Esophagus squamous epithelium (tissue), 5 donors: ENCODE results near the gene CABP4. TPM values are rescaled to one million over a fixed set of nuclear protein-coding genes. Genes with fewer than 3 reads are reported as not detected.

Experiments
- DNase-seq: peaks from one replicate; lab custom pipeline; 2025; lab: John Stamatoyannopoulos, UW
- H3K27ac ChIP-seq, 4 donors: fragments of 200-600 bp; sonication (generic); one replicate each; pipeline ENCODE4 v1.5.1; 2016 to 2019; ENCODE audit warnings: mild to moderate bottlenecking in 1 of 4
- H3K27me3 ChIP-seq, 4 donors: fragments of 200-600 bp; sonication (generic); 1 replicate in 3 of 4; 2 replicates in 1 of 4; pipeline versions ENCODE4 v1.5.1 to v1.6.0; 2017 to 2021; ENCODE audit warnings: antibody characterized with exemption in 1 of 4
- H3K36me3 ChIP-seq, 3 donors: fragments of 200-600 bp; sonication (generic); one replicate each; pipeline ENCODE4 v1.5.1; 2016 to 2019
- H3K4me1 ChIP-seq, 3 donors: fragments of 200-600 bp; sonication (generic); one replicate each; pipeline ENCODE4 v1.5.1; 2017 to 2019
- H3K4me3 ChIP-seq, 4 donors: fragments of 200-600 bp; sonication (generic); 1 replicate in 3 of 4; 2 replicates in 1 of 4; pipeline ENCODE4 v1.5.1; 2016 to 2019; ENCODE audit warnings: mild to moderate bottlenecking in 2 of 4, moderate library complexity in 1 of 4
- H3K9me3 ChIP-seq, 3 donors: fragments of 200-600 bp; sonication (generic); one replicate each; pipeline ENCODE4 v1.5.1; 2016 to 2019
- POLR2A ChIP-seq, 4 donors: fragments of 450-650 bp; IDR thresholded peaks; one replicate each; pipeline ENCODE4 v1.6.1; 2017; ENCODE audit warnings: antibody characterized with exemption in 4 of 4, mild to moderate bottlenecking in 4 of 4, moderate library complexity in 3 of 4
- WGBS, 2 donors: methylation state at CpG; one replicate each; pipeline ENCODE4 v1.1.5; 2018; 5-methylcytosine and 5-hydroxymethylcytosine counted together
- intact Hi-C: fragments of 100-400 bp; cut with DNase I; formaldehyde crosslinking; loops from one replicate; pipeline ENCODE4 v1.15.0; 2022
- total RNA-seq, 4 donors: library from RNA; depleted of rRNA; stranded (reverse); fragments of >200 nt; gene quantifications; one replicate each; pipeline ENCODE4 v1.1.0, GENCODE V29; 2016
- TF ChIP-seq, protein P1 (sequence below), 6 experiments: fragments of 450-650 bp in 4 of 6; fragments of 200-600 bp in 2 of 6; sonication (generic) in 2 of 6; IDR thresholded peaks; one replicate each; pipeline ENCODE4 v1.5.1; 2016 to 2019; ENCODE audit warnings: antibody characterized with exemption in 6 of 6, mild to moderate bottlenecking in 4 of 6, moderate library complexity in 4 of 6
- donor health status: DM: yes; HTN: yes; CAD: no.

CABP4 gene
- total RNA-seq, 4 donors from 2014 or later, result 0.38 TPM; not detected in 3

- Histone ChIP-seq H3K4me1 (peaks cover 20 to 62% (median 29%) of the 10 kb centered on the region in 3 donors), H3K4me3 (no peak overlapping the region)
These were observed 41.8 kb upstream of the CABP4 start for GRCh38 chr11:67413266-67413849.

DNA sequence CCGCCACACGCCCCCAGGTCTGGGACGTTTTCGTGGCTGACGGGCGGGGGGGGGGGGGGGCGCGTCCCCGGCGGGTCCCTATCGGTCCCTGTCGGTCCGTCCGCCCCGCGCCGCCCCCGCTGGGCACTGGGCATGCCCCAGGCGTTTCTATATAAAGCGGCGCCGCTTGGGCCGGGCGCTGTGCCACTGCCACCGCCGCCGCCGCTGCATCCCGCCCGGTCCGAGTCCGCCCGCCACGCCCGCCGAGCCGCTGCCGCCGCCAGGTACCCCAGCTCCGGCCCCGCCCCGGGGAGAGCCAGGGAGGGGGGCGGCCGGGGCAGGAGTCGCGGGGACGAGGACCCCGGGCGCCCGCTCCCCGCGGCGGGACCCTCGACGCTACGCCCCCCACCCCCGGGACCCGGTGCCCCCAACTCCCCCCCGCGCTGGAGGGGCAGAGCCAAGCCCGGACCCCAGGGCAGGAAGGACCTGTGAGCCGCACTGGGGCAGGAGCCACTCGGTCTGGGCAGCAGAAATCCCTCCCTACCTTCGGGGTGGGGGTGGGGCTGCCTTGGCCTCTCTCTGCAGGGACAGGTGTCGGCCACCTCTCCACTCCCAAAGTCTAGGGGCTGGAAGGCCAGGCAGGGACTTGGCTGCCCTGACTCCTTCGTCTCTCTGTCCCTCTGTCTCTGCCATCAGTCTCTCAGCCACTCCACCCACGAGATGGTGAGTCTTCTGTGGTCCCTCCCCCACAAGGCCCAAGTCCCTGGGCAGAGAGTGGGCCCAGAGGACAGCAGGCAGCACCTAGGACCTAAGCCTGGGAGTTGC is 39.5 kb upstream of the CABP4 start, which contains the start of gene CARNS1:
TSS of gene CARNS1 (plus strand) at position 178 of the 804 bp plus-strand sequence. CDS start at position 700, 522 bp downstream.
- peaks cover 0 to 30% (median 0%) of the 10 kb centered on the region in 4 donors for H3K27me3 ChIP-seq
- TF ChIP-seq, protein P1, sequence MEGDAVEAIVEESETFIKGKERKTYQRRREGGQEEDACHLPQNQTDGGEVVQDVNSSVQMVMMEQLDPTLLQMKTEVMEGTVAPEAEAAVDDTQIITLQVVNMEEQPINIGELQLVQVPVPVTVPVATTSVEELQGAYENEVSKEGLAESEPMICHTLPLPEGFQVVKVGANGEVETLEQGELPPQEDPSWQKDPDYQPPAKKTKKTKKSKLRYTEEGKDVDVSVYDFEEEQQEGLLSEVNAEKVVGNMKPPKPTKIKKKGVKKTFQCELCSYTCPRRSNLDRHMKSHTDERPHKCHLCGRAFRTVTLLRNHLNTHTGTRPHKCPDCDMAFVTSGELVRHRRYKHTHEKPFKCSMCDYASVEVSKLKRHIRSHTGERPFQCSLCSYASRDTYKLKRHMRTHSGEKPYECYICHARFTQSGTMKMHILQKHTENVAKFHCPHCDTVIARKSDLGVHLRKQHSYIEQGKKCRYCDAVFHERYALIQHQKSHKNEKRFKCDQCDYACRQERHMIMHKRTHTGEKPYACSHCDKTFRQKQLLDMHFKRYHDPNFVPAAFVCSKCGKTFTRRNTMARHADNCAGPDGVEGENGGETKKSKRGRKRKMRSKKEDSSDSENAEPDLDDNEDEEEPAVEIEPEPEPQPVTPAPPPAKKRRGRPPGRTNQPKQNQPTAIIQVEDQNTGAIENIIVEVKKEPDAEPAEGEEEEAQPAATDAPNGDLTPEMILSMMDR (IDR thresholded peaks at IDR 0.05), result no peak
- no peak for TF ChIP-seq POLR2A (IDR thresholded peaks at IDR 0.05)
- H3K4me1 ChIP-seq, result peaks cover 40 to 67% (median 49%) of the 10 kb centered on the region in 3 donors
- H3K9me3 ChIP-seq, result no peaks in the 10 kb centered on the region
- no peak for DNase-seq
- H3K36me3 ChIP-seq, result no peaks in the 10 kb centered on the region
- intact Hi-C loops, result no loop called here
- peak within 1 kb of the TSS; percentile 0 to 78 (median 40) for H3K27ac ChIP-seq
- 0% methylated on average over 12 of the region's 67 CpGs; no CpG with 5 or more reads in 1 of the 2 donors for WGBS, 2 donors
- peak within 1 kb of the TSS; percentile 16 to 62 (median 36) for H3K4me3 ChIP-seq

More at GRCh38 chr11:67413266-67413849, 41.8 kb upstream of the CABP4 start:
- WGBS, 2 donors, result 67 to 72% methylated on average over 1 to 2 of the region's 2 CpGs
- DNase-seq, result no peak
- H3K36me3 ChIP-seq, result no peaks in the 10 kb centered on the region
- intact Hi-C loops, result no loop called here
- no peaks in the 10 kb centered on the region for H3K9me3 ChIP-seq
- peaks cover 0 to 54% (median 0%) of the 10 kb centered on the region in 4 donors for H3K27me3 ChIP-seq
- TF ChIP-seq, protein P1 (IDR thresholded peaks at IDR 0.05), result no peak
- no peak for TF ChIP-seq POLR2A (IDR thresholded peaks at IDR 0.05)
- no peak overlapping the region for H3K27ac ChIP-seq

DNA sequence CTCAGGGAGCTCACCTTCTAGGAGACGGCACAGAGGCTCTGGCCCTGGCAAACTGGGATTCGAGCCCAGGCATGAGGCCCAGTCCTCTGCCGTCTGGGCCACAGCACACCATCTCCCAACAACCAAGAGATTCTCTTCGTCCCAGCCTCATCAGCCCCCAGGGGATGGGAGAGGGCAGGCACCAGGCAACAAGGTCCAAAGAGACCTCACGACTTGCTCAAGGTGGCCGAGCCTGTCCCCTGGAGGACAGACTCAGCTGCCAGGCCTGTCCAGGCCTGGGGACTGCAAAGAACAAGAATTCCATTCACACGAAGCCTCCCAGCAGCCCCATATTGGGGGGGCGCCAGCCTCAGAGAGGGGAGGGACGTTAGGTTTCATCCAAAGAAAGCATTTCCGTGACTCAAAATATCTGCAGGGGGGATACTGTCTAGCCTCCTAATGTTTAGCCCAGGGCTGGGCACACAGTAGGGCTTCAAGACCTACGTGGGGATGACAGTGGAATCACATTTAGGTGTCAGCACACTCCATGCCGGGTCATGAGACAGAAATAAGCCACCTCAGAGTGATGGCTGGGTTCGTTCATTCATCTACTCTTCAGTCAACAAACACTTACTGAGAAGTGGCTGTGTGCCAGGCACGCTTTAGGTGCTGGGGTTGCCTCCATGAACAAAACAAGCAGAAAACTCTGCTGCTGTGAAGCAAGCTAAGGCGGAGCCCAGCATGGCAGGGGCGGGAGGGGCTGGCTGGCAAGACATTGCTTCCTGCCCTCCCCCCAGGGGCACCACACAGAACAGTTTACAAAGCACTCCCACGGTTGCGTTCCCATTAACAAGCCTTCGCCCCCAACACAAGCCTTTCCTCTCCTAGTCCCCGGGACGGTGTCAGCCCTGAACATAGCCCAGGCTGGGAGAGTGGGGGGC is 38.5 kb upstream of the CABP4 start:
- peaks cover 0 to 21% (median 0%) of the 10 kb centered on the region in 4 donors for H3K27me3 ChIP-seq
- intact Hi-C loops, result no loop called here
- no peaks in the 10 kb centered on the region for H3K9me3 ChIP-seq
- no peak overlapping the region for H3K4me3 ChIP-seq
- peaks cover 42 to 73% (median 52%) of the 10 kb centered on the region in 3 donors for H3K4me1 ChIP-seq
- H3K27ac ChIP-seq, result peak overlapping the region; percentile 31 to 78 (median 60)
- H3K36me3 ChIP-seq, result no peaks in the 10 kb centered on the region
- TF ChIP-seq POLR2A (IDR thresholded peaks at IDR 0.05), result no peak
- TF ChIP-seq, protein P1 (IDR thresholded peaks at IDR 0.05), result no peak
- DNase-seq, result no peak
- 35 to 43% methylated on average over 4 to 5 of the region's 21 CpGs for WGBS, 2 donors

GRCh38 chr11:67417425-67417824 is 37.7 kb upstream of the CABP4 start:
- TF ChIP-seq, protein P1 (IDR thresholded peaks at IDR 0.05), result no peak
- H3K9me3 ChIP-seq, result no peaks in the 10 kb centered on the region
- 55% methylated on average over 4 of the region's 12 CpGs; no CpG with 5 or more reads in 1 of the 2 donors for WGBS, 2 donors
- H3K4me3 ChIP-seq, result no peak overlapping the region
- intact Hi-C loops, result no loop called here
- H3K27me3 ChIP-seq, result peaks cover 0 to 13% (median 0%) of the 10 kb centered on the region in 4 donors
- peak overlapping the region; percentile 31 to 78 (median 60) for H3K27ac ChIP-seq
- H3K4me1 ChIP-seq, result peaks cover 42 to 75% (median 52%) of the 10 kb centered on the region in 3 donors
- no peaks in the 10 kb centered on the region for H3K36me3 ChIP-seq
- DNase-seq, result no peak
